Stimulated activated CD8-positive, alpha-beta memory T cell treated with anti-CD3 and anti-CD28 coated beads, Interleukin-4, amount 100 ng/mL, for 1 hour (primary cell): ENCODE measurements around the gene SMPD3.

Experiments used
- DNase-seq, 2 donors: peaks; one replicate each; pipeline ENCODE4 v3.0.0-alpha.2; 2020; ENCODE audit warnings: low read depth in 2 of 2, low spot score in 1 of 2

Gene SMPD3

DNA sequence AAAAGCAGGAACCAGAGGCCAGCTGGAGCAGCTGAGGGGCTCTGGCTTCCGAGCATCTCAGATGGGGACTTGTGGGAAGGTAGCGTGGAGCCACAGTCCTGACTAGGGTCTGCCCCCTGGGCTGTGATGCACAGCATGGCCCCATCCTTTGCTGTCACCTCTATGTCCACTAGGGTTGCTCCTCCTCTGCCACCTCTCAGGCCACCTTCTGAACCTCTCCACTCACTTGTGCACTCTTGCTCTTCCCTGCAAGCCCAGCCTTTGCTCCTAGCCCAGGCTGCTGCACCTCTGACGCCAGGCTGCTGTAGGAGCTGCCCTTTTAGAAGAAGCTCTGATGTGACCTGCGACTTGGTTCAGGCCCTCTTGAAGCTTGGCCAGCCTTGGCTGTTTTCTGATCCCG is 24.3 kb upstream of the SMPD3 start:
- DNase-seq: no peak

- DNase-seq: no peak
These were observed 22.3 kb upstream of the SMPD3 start for GRCh38 chr16:68470461-68471150.

DNA sequence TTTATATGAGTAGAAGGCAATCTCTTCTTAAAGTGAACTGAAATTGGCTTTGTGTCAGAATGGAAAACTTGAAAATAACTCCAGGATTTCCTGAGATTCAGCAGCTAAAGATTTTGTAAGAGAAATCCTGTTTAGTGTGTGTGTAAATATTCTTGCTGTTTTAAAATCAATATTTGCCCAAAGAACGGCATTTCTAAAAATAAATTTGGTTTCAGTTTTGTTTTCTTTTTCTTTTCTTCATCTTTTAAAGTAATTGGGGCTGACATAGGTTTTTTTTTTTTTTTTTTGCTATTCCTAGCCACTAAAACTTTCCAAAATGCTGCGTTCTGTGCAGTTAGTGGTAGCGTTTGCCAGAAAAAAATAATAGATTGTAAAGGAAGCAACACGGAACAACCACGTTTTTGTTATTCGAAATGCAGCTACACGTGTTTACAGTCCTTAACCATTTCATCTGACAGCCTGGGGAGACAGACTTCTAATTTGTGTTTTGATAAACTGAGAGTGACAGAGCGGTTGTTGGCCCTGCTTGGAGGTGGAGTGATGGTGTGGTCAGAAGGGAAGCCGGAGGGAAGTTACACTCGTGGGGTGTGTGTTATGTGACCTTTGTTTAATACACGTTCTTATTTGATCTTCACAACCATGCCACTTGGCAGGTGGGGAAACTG is 21.6 kb upstream of the SMPD3 start:
- DNase-seq: no peak

DNA sequence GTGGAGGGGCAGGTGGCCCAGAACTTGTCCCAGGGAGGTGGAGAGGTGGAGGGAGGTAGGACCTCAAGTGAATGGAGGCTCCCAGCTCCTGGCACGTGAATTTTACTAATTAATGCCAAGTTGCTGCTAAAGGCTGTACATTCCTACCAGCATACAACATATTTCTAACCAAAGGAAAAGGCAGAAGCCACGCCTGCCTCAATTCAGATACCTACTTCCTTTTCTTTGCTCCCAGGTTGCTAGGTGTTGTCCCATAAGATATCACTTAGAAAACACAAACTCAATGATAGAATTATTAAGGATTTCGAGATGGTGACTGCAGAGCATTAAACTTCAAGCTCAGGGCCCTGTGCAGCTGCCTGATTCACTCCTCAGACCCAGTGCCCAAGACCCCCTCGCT is 20.5 kb upstream of the SMPD3 start:
- no peak for DNase-seq

DNA sequence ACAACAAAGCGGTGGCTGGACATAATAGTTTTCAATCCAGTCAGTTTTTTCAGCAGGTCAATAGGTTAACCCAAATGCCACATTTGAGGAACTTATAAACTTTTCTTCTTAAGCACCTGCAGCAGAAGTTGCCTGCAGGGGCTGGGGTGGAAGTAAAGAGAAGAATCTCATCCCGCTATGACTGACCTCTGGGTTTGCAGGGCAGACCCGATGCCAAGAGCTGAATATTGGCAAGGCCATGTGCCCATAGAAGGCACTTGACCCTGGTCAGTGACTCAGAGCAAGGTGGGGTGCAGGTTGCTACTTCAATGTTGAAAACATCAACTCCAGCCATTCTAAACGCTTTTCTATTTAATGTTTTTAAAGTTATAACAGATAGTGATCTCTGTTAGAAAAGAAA is 17.9 kb upstream of the SMPD3 start:
- DNase-seq: no peak

DNA sequence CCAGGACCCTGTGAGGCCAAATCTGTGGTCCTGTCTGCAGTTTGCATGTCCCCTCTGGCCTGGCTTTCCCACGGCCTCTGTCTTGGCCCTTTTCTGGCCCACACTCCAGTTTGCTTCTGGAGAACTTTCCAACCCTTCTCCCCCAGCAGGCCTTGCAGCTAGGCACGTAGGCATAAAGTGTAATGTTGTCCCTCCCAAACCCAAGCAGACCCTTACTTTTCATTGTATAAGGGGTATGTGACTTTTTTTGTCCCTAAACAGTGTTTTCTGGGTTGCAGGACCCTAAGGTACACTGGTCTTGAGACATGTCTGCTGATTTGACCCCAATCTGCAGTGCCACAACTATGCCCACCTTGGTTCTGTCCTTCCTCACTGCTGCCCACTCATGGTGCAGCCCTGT is 15.6 kb upstream of the SMPD3 start:
- DNase-seq: no peak

DNA sequence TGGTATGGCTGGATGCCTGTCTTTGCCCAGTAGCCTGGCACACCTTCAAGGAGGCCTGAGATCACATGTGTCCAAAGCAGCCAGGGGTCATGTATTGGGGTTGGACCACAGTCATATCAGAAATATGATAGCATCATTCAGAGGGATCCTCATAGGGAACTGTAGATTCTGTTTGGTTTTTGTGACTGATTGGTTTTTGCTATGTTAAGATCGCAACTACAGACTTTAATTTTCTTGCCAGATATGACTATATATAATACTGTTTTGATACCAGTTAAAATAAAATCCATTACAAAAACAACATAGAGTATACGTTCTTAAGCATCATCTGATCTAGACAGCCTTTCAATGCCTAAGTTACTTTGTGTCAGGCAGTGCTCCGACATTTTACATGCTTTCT is 11.8 kb upstream of the SMPD3 start:
- no peak for DNase-seq

GRCh38 chr16:68459457-68459856 is 11.1 kb upstream of the SMPD3 start:
- no peak for DNase-seq

DNA sequence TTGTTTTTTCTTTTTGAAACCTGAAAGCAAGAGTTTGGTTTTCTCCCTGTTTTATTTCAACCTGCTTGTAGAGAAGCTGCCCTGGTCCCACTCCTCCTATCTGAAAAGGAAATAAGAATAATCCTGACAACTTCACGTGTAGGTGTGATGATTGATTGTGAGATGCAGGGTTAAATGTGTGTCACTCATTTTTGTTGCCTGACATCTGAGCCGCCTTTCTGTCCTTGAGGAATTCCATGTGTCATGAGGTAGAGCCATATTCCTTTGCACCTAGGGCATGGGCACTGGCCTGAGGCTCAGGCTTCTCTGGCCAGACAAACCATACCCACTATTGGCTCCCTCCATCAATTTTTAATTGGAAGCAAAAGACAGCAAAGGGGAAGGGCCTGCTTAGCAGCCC is 10.2 kb upstream of the SMPD3 start:
- no peak for DNase-seq

- DNase-seq: no peak
These were observed 9.8 kb upstream of the SMPD3 start for GRCh38 chr16:68458101-68458500.

- DNase-seq: no peak
These were observed 7.3 kb upstream of the SMPD3 start for GRCh38 chr16:68455631-68456030.

- DNase-seq: no peak
These were observed 6.7 kb upstream of the SMPD3 start for GRCh38 chr16:68454920-68455435.

- no peak for DNase-seq
These were observed 5.5 kb upstream of the SMPD3 start for GRCh38 chr16:68453816-68454215.

DNA sequence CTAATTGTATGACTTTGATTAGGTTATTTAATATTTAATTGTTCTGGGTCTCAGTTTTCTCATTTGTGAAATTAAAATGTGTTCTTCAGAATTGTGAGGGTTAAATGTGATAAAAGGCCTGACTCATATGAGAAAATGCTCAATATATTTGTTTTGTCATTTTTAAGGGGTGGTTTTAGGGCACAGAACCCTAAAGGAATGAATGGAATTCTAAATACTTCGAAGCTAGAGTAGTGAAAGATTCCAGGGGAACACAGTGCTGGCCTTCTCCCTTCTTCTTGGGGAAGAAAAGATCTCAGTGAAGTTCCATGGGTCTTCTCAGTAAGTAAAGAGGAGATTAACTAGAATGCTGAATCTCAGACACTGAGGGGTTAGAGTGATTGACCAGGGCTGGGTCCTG is 3.9 kb upstream of the SMPD3 start:
- no peak for DNase-seq

- DNase-seq: no peak
These were observed 3.4 kb upstream of the SMPD3 start for GRCh38 chr16:68451676-68452075.

DNA sequence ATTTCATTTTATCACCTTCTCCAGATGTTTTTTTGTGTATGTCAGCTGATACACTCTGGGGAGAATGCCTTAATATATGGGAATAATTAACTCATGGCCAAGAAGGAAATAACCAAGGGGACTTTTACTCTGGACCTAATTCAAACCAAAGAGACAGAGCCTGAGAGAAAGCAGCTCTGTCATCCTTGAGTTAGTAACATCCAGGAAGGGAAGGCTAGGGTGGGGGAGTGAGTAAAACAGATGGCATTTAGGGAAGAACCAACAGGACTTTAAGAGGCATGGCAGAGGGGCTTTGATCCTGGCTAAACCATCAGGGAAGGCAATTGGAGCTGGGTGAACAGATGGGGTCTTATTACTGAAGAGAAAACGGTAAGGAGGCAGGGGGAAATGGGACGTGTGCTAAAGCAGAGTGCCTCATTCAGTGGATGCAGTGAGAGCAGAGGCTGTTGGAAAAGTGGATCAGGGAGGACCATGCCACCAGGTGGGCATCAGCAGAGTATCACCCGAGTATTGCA is 2.5 kb upstream of the SMPD3 start:
- DNase-seq: no peak

DNA sequence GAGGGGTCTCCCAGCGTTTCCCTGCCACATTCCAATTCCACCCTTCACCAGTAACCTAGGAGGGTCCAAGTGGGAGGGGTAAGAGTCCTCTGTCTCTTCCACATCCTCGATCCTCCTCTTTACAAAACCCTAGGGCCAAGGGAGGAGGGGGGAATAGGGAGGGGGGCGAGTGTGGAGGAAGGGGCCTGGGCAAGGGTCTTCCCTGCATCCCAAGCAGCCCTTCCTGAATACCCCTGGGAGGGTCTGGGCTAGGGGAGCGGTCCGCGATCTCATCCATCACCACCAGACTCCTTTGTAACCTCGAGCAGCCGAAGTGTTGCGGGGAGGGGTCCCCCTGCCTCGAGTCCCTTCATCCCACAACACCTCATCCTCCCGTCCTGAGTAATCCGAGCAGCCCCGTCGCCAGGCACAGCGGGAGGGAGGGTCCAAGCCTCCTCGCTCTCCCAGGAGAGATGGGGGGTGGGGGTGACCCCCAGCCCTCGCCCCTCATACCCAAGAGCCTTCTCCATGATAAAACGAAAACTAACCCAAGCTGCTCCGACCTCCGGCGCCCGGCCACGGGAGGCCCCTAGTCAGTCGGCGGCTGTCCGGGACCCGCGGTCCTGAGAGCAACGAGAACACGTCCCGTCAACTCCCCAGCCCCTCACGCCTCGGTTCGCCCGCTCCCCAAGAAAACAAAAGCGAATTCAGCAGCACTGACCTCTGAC is 502 bp downstream of the SMPD3 start:
- DNase-seq: no peak

DNA sequence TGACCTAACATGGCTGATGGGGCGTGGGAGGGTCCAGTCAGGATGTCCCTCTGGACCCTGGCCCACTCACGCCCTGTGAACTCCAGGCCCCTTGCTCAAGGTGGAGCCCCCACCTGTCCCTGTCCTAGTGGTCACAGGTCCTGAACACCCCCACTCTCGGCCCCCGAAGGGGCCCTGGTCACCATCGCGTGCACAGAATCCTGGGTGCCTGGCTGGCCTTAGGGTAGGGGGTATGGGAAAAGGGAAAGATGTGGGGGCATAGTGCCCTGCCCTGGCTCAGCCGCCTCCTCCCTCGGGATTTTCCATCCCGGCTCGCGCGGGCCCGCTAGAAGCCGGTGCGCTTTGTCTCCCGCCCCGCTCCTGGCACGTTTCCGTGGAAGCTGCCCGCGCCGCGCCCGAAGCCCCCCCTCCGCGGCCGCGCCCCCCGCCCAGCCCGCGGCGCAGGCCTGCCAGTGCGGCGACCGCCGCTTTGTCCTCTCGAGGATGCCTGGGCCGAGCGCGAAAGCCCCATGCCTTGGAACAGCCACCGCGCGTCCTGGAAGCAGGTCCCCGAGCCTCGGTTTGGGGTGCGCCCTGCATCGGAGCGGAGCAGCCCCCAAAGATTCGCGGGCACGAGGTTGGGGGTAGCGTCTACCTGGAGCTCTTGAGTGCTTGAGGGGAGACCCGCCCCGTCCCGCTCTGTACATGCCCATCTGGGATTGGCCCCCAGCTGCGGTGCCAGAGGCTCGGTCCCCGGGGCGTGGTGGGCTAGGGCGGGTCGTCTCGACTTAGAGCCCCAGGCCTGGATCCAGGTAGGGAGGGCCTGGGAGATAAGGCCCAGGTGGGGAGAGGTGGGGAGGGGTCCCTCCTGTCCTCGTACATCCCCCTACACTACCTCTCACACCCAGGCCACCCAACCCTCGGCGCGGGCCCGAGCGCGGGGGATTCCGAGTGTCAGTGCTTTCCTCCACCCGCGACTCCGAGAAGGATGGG is 1.3 kb downstream of the SMPD3 start:
- no peak for DNase-seq

DNA sequence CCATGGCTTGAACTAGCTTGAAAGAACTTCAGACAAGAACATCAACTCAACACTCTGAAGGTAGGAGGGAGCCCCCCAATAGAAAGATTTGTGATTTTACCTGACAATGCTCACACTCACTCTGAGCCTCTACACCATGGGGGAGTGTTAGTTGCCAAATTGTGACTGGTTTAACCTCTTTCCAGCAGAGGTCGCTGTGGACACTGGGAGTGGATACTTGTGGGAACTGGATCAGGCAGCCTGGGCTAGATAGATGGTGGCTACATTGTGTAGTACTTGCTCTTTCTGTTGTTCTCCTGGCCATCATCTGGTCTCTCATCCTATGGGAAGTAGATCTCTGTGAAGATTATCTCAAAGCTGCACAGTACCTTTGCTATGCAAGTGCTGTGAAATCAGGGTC is 2.9 kb downstream of the SMPD3 start:
- DNase-seq: no peak

DNA sequence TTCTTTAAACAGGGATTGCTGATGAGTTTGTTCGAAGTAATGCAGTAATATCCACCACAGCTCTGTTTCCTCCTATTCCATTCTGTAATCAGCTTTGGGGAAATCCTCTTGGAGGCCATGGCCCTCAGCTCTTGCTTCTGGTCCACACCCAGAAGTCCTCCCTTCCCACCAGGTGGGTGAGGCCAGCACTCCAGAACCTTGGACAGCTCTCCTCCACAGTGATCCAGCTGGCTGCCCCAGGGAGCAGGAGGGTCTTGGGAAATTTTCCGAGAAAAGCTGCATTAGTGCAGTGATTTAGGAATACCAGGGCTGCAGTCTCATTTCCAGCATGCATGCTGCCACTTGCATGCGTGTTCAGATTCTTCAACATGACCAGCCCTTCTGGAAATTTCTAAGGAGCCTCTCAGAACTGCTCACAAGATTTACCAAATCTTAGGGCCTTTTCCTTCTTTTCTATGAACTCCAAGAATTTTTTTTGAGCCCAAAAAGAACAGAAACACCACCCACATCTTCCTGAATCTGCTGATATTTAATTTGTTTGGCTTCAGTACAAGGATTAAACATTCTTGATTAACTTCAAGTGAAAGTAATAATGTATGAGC is 4.2 kb downstream of the SMPD3 start:
- no peak for DNase-seq

DNA sequence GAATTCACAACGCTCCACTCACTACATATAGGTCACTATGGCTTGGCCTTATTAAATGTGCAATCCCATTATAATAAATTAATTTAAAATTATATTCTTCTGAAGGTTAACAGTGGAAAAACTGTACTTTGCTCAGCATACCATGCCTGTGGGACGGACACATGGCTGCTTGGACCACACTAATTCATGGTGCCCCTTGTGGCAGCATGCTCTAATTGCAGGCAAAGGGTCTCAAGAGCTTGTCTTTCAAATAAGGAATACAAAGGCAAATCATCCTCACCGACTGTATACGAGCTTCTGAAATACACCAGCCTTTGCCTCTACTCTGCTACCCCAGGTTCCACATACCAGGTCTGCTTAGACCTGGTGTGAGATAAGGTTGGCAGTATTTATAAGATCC is 11.7 kb downstream of the SMPD3 start:
- no peak for DNase-seq
